Suppressor macrophage treated with lipopolysaccharide for 1 hour (primary cell): ENCODE measurements around the gene MIB2.
A peak's percentile ranks its signal among the peaks of the same experiment; 100 is the strongest.
"Not testable (repeated sequence)": the region's sequence is repeated elsewhere in the genome, so short reads cannot be mapped to it uniquely, and the experiment has no call there.

Experiments used
- DNase-seq, 3 donors: peaks; one replicate each; pipeline ENCODE4 v3.0.0-alpha.2; 2020 to 2022

MIB2 gene

GRCh38 chr1:1658583-1659549, 43.6 kb downstream of the MIB2 start, which contains the start of gene CDK11B:
Gene CDK11B, minus strand, starts transcription at chr1:1659004. Its CDS starts 1,519 bp downstream, at chr1:1657485.
- peak; percentile 93 to 98 (median 96) for DNase-seq

GRCh38 chr1:1662392-1662791, 47.1 kb downstream of the MIB2 start:
- DNase-seq: not testable (repeated sequence)

DNA sequence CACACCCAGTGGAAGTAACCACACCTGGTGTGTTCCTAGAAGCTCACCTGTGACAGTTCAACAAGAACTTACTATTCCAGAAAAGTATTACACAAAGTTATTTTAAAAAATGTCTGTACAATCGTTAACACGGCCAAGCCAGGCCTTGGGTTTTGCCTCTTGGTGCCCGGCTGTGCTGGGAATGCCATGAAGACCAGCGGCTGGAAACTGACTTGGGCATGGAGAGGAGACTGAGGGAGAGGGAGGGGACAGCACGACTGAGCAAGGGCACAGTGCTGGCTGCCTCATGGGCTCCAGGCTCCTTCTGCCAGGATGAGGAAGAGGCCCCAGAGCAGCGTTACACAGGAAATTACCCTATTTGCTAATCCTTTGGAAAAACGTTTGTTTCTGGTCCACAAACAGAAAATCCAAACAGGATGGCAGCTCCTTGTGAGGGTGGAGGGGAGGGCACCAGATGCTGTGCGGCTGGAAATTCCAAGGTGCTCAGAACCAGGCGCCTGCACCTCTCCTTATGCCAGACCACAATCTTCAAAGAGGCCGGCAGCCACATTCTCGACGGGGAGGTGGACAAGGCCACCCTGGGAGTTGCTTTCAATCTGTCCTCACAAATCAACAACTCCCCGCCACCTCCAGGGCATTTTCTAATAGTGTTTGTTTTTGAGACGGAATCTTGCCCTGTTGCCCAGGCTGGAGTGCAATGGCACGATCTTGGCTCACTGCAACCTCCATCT, 47.7 kb downstream of the MIB2 start:
- DNase-seq: not testable (repeated sequence)

DNA sequence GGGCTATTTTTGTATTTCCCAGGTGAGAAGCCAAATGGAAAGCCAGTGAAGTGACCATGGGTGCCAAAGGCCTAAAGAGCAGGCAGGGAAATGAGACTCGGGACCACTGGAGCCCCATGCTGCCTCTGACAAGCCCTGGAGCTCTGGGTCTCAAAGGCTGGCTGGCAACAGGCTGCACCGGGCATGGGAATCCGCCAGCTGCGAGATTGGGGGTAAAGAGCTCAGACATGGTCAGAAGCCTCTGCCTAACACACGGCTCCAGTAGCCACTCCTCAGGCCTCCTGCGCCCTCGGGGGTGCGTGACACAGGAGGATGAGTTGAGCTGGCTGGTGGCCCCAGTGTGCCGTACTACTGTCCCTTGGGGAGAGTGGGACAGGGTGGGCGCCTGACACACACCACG, 49.0 kb downstream of the MIB2 start:
- DNase-seq: not testable (repeated sequence)

DNA sequence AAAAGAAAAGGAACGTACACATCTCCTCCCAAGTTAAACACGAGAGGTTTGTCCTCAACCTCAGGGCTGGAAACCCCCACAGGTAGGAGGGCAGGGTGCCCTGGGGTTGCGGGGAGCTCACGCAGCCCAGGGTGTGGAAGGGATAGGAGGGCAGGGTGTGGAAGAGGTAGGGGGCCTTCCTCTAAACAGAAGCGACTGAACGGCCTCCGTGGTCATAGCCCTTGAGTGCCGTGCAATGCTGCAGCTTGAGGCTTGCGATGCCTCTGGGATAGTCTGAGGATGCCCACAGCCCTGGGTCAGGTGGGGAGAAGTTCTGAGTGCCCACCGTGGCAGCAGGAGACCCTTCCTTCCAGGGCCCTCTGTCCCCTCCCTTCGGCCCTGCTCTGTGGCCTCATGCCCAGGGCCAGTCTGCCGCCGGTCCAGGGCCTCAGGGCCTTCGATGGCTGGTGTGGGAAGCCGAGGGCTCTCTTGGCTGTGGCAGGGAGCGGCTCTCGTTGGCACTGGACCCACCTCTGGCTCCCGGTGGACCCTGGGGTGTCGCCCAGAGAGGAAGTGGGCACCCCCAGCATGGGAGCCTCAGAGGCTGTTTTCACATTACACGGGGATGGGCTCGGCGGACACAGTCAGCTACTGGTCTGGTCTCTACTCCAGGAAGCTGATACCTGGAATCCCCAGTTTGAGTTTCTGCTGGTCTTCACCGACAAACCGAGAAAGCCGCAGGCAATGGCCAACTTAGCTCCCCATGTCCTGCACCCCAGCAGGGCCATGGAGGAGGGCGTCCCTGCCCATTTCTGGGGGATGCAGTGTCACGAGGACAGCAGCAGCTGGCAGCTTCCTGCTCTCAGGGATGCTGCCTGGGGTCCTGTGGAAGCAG, 49.9 kb downstream of the MIB2 start:
- DNase-seq: no peak

DNA sequence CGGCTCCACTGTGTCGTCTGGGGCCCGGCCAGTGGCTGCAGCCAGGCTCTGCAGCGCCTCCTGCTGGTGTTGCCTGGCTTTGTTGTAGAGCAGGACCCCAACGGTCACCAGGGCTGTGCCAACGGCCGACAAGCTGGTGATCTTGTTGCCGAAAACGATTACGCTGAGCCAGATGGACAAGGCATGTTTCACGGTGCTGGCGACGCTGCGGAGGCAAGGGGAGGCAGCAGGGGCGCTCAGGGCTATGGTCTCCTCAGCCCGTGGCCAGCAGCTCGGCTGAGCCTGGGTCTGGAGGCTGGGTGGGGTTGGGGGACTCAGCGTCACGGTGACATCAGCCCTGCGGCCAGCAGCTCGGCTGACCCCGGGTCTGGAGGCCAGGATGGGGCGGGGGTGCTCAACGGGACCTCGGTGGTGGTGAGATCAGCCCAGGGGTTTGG, 50.5 kb downstream of the MIB2 start:
- DNase-seq: peak; percentile 31 to 60 (median 44)

- no peak for DNase-seq
Measured at GRCh38 chr1:1666526-1666925, 51.2 kb downstream of the MIB2 start.

- DNase-seq: no peak
Measured at GRCh38 chr1:1669468-1670440, 54.5 kb downstream of the MIB2 start.

GRCh38 chr1:1670866-1671265, 55.6 kb downstream of the MIB2 start:
- DNase-seq: no peak

DNA sequence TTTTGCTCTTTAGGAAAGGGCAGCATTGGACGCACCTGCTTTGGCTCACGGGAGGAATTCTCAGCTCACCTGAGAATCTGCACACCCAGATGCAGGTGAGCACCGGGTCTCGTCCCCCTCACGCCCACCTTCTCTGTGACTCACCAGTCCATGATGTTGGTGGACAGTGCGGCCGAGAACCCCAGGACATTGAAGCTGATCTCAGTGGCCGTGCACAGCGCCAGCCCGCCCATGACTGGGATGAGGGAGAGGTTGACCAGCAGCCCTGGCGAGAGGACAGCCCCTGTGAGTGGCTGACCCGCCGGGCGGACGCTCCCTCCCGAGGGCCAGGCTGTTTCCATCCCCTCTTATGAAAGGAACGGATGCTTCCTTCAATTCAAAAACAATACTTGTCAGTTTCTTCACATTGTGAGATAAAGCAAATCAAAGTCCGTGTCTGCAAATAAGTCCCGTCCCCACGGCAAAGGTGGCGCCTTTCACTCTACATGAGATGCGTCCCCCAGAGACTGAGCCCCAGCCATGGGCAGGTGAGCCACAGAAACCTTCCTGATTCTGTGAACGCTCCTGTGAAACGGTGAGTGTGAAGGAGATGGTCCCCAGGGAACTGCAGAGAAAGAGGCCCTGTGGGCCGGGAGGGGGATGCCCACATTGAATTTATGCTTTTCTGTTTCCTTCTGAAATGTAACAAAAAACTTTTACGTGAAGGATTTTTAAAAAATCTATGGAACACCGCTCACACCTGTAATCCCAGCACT, 56.2 kb downstream of the MIB2 start:
- no peak for DNase-seq

DNA sequence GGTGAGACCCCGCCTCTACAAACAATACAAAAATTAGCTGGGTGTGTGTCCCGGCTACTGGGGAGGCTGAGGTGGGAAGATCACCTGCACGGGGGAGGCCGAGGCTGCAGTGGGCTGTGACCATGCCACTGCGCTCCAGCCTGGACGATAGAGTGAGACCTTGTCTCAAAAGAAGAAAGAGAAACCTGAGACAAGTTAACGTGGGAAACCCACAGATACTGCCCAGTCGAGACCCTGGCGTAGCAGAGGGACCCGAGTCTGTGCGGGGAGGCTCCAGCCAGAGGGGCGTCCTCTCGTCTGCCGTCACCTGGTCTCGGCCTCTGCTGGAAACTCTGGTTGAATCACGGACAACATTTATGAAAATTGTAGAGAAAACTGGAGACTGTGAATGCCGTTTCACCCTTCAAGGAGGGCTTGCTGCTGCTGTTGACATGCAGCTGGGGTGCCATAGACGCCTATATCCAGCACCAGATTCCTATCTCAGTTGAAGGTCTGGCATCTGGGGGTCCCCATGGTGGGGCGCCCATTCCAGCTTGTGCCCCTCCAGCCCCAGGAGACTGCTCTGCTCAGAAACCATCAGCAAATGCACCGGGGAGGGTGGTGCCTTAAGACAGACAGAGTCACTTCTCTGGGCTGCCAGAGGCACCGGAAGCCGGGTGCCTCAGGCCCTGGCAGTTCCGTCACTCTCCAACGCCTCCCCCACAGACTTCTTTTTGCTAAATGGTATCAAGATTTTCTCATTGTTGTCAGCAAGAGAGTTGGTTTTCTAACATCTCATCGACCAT, 57.1 kb downstream of the MIB2 start:
- no peak for DNase-seq

- not testable (repeated sequence) for DNase-seq
Measured at GRCh38 chr1:1674806-1675205, 59.5 kb downstream of the MIB2 start.

DNA sequence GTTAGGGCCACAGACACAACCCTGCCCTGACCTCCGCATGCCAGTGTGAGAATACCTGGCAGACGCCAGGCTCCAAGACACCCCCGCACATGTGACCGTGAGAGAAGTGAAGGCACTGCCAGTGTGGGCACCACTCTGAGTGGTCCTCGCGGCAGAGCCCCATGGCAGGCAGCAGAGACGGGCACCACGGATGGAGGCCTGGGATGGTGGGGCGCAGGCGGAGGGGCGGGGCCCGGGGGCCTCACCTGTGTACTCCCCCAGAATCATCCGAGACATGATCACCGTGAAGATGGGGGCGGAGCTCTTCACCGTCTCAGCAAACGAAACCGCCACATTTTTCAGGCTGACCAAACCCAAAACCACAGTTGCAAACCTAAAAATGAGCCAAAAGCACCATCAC, 59.9 kb downstream of the MIB2 start:
- DNase-seq: not testable (repeated sequence)

DNA sequence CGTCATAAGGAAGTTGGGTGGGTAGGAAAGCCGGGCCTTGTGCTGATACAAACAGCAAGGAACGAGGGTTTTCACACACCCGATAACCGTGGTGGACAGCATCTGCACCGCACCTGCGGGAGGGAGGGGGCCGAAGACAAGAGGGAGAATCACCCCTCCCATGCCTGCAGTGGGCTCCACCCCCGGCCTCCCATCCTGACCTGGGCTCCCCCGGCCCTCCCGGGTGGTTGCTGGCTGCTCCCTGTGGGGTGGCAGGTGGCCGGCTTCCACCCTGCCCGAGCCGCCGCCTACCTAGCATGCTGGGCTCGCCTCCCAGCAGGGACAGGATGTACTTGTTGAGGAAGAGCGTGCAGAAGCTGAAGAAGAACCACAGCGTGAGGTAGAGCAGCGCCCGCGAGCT, 60.8 kb downstream of the MIB2 start:
- not testable (repeated sequence) for DNase-seq

DNA sequence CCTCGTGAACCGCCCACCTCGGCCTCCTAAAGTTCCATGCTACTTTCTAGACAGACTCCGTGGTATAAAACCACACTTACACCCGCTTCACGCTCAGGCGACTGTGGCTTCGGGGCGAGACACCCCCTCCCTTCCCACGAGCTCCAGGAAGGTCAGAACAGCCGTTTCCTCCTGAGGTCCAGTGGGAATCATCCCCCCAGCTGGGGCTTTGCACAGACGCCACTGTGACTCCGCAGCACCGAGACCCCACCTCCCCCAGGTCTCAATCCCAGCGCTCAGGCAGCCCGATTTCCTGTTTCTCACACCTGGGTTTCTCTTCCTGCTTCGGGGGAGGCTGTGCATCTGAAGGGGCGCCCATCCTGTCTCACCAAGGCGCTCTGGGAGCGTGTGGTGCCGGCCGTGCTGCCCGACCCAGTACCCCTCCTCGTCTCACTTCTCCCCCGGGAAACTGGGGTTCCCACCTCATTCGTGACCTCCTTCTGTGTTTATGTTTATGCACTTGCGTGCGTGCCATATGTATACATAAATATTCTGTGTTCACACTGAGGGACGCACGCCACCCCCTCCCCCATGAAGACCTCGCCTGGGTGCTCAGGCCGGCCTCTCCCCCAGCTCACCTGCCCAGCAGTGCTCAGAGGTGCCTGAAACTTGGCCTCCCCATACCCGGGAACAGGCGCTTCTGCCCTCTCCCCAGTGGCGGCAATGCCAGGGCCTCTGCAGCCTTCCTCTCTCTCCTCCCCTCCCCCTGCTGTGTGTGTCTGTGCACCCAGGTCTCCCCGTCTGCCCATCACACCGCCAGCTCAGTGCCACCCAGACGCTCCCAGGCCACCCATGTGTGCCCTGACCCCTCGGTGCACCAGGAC, 62.6 kb downstream of the MIB2 start:
- no peak for DNase-seq

DNA sequence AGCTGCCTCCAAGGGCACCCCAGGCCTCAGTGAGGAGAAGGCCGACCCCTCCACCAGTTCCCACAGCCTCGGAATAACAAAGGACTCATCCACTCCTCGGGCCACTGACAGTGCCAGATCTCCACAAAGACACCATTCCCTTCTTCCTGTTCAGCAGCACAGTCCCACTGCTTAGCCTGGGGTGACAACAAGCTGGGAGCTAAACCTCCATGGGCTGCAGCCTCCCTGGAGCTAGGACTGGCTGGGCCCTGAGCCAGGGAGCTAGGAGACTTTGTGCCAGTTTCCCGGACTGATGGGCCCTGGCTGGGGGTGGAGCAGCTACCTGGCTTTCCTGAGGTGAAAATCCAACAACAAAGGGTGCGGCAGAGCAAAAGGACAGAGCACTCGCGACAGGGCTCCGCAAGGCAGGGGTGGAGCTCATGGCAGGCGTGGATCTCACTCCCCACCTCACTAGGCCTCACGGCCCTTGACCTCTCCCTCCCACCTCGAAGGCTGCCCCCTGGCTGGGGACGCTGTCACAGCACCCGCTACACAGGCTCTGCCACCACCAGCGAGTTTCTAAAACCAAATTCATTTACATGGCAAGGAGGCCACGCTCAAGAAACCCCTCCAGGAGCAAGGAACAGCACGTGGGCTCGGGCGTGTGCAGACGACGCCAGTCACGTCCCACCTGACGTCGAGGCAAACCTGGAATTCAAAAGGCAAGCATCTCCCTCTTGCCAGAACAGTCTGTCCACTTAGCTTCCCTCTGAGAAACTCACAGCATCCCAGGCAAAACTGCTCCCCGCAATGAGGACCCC, 63.5 kb downstream of the MIB2 start:
- DNase-seq: peak in 1 of 3 donors; percentile 34
